ENCODE data around the gene RBPJ. TPM values are rescaled to one million over a fixed set of nuclear protein-coding genes. Genes with fewer than 3 reads are reported as not detected.

The RBPJ gene
- total and polyA plus RNA-seq, 2 experiments from 2014 or later: 73.7 to 74.5 TPM

GRCh38 chr4:26464420-26465095 lies 143.7 kb downstream of the RBPJ start:
- TF ChIP-seq, protein P1, sequence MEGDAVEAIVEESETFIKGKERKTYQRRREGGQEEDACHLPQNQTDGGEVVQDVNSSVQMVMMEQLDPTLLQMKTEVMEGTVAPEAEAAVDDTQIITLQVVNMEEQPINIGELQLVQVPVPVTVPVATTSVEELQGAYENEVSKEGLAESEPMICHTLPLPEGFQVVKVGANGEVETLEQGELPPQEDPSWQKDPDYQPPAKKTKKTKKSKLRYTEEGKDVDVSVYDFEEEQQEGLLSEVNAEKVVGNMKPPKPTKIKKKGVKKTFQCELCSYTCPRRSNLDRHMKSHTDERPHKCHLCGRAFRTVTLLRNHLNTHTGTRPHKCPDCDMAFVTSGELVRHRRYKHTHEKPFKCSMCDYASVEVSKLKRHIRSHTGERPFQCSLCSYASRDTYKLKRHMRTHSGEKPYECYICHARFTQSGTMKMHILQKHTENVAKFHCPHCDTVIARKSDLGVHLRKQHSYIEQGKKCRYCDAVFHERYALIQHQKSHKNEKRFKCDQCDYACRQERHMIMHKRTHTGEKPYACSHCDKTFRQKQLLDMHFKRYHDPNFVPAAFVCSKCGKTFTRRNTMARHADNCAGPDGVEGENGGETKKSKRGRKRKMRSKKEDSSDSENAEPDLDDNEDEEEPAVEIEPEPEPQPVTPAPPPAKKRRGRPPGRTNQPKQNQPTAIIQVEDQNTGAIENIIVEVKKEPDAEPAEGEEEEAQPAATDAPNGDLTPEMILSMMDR (IDR thresholded peaks at IDR 0.05; ENCODE audit: poor library complexity): no peak
- TF ChIP-seq EZH2phosphoT487 (IDR thresholded peaks at IDR 0.05; ENCODE audit: low read depth, severe bottlenecking, unreplicated experiment) (no peak), EZH2 (IDR thresholded peaks at IDR 0.05; ENCODE audit: borderline replicate concordance) (no peak)
- Histone ChIP-seq H3K4me2 (no peak overlapping the region), H3K4me1 (ENCODE audit: insufficient read depth) (no peaks in the 10 kb centered on the region), H3K4me3 (no peak overlapping the region), H2AFZ (no peak overlapping the region), H3K79me2 (no peaks in the 10 kb centered on the region), H3K9me3 (ENCODE audit: low read depth) (no peaks in the 10 kb centered on the region), H3K27me3 (no peaks in the 10 kb centered on the region), H3K9me2 (replicated peaks; ENCODE audit: insufficient read depth) (no peaks in the 10 kb centered on the region), H3K36me3 (replicated peaks; ENCODE audit: insufficient read depth, low read depth) (no peaks in the 10 kb centered on the region), H3K27ac (no peak overlapping the region), H4K20me1 (ENCODE audit: insufficient read depth, poor library complexity, severe bottlenecking) (no peaks in the 10 kb centered on the region)
- no peak for DNase-seq (ENCODE audit: low spot score)
- 88% methylated on average over 14 of the region's 14 CpGs for WGBS (ENCODE audit: low lambda C conversion rate, missing lambda C conversion rate)

- Histone ChIP-seq H3K4me2 (no peak overlapping the region), H3K4me3 (no peak overlapping the region), H3K9me3 (ENCODE audit: low read depth) (no peaks in the 10 kb centered on the region), H3K27me3 (no peaks in the 10 kb centered on the region), H3K79me2 (no peaks in the 10 kb centered on the region), H3K36me3 (replicated peaks; ENCODE audit: insufficient read depth, low read depth) (no peaks in the 10 kb centered on the region), H3K9me2 (replicated peaks; ENCODE audit: insufficient read depth) (no peaks in the 10 kb centered on the region), H3K27ac (no peak overlapping the region), H3K4me1 (ENCODE audit: insufficient read depth) (no peaks in the 10 kb centered on the region), H4K20me1 (ENCODE audit: insufficient read depth, poor library complexity, severe bottlenecking) (no peaks in the 10 kb centered on the region), H2AFZ (no peak overlapping the region)
- DNase-seq (ENCODE audit: low spot score): no peak
- TF ChIP-seq, protein P1 (IDR thresholded peaks at IDR 0.05; ENCODE audit: poor library complexity): no peak
- TF ChIP-seq EZH2phosphoT487 (IDR thresholded peaks at IDR 0.05; ENCODE audit: low read depth, severe bottlenecking, unreplicated experiment) (no peak), EZH2 (IDR thresholded peaks at IDR 0.05; ENCODE audit: borderline replicate concordance) (no peak)
- whole genome bisulfite sequencing (ENCODE audit: low lambda C conversion rate, missing lambda C conversion rate): 84% methylated on average over 9 of the region's 10 CpGs
These were observed 145.9 kb downstream of the RBPJ start for GRCh38 chr4:26466578-26467270.

- Histone ChIP-seq H3K36me3 (replicated peaks; ENCODE audit: insufficient read depth, low read depth) (no peaks in the 10 kb centered on the region), H3K79me2 (no peaks in the 10 kb centered on the region), H3K4me1 (ENCODE audit: insufficient read depth) (no peaks in the 10 kb centered on the region), H3K9me2 (replicated peaks; ENCODE audit: insufficient read depth) (no peaks in the 10 kb centered on the region), H4K20me1 (ENCODE audit: insufficient read depth, poor library complexity, severe bottlenecking) (no peaks in the 10 kb centered on the region), H3K4me2 (no peak overlapping the region), H3K27me3 (no peaks in the 10 kb centered on the region), H2AFZ (no peak overlapping the region), H3K4me3 (no peak overlapping the region), H3K9me3 (ENCODE audit: low read depth) (no peaks in the 10 kb centered on the region), H3K27ac (no peak overlapping the region)
- no peak for DNase-seq (ENCODE audit: low spot score)
- 44% methylated on average over 1 of the region's 1 CpG for WGBS (ENCODE audit: low lambda C conversion rate, missing lambda C conversion rate)
- TF ChIP-seq EZH2 (IDR thresholded peaks at IDR 0.05; ENCODE audit: borderline replicate concordance) (no peak), EZH2phosphoT487 (IDR thresholded peaks at IDR 0.05; ENCODE audit: low read depth, severe bottlenecking, unreplicated experiment) (no peak)
- TF ChIP-seq, protein P1 (IDR thresholded peaks at IDR 0.05; ENCODE audit: poor library complexity): no peak
These were observed 146.9 kb downstream of the RBPJ start for GRCh38 chr4:26467724-26468123.
